Measurements from ENCODE around the gene MFNG.

The MFNG gene

DNA sequence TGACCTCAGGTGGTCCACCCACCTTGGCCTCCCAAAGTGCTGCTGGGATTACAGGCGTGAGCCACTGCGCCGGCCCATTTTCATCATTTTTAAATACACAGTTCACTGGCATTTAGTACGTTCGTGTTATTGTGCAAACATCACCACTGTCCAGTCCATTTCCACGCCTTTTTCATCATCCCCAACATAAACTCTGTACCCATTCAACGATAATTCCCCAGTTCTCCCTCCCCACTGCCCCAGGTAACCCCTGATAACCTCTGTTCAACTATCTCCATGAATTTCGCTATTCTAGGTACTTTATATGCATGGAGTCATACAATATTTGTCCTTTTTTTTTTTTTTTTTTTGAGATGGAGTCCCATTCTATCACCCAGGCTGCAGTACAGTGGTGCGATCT, 40.7 kb downstream of the MFNG start:
- DNase-seq (ENCODE audit: low spot score), result no peak

GRCh38 chr22:37443977-37444376, 42.2 kb downstream of the MFNG start:
- DNase-seq (ENCODE audit: low spot score), result no peak

GRCh38 chr22:37443086-37443485, 43.1 kb downstream of the MFNG start:
- DNase-seq (ENCODE audit: low spot score), result no peak

GRCh38 chr22:37442537-37442936, 43.6 kb downstream of the MFNG start:
- DNase-seq (ENCODE audit: low spot score), result peak; percentile 56

- no peak for DNase-seq (ENCODE audit: low spot score)
These were observed 44.0 kb downstream of the MFNG start for GRCh38 chr22:37442135-37442534.

DNA sequence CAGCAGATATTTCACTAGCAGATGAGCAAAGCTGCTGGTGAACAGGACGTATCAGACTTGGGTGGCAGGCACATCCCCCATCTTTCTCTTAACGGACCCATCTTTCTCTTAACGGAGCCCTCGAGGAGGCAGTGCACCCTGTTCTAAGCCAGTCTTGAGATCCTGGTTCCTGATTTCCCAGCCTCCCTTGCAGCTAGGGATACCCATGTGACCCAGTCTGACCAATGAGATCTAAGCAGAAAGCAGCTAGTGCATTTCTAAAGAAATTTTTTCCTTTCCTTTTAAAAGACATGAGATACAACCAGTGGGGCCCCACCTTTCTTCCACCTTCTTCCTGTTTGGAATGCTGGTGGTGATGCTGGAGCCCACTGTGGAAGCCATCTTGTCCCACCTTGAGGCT, 45.3 kb downstream of the MFNG start:
- no peak for DNase-seq (ENCODE audit: low spot score)

DNA sequence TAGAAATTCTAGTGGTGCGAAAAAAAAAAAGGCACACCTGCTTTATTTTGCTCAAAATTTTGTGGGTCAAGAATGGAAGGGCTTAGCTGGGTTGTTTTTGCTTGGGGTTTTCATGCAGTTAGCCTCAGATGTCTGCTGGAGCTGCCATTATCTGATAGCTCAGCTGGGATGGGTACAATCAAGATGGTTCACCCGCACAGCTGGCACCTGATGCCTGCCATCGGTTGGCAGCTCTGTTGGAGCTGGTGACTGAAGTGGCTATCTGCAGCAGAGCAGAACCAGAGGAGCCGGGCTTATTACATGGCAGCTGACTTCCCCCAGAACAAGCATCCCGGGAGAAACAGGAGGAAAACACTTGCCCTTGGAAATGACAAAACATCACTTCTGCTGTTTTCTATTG, 46.8 kb downstream of the MFNG start:
- no peak for DNase-seq (ENCODE audit: low spot score)

DNA sequence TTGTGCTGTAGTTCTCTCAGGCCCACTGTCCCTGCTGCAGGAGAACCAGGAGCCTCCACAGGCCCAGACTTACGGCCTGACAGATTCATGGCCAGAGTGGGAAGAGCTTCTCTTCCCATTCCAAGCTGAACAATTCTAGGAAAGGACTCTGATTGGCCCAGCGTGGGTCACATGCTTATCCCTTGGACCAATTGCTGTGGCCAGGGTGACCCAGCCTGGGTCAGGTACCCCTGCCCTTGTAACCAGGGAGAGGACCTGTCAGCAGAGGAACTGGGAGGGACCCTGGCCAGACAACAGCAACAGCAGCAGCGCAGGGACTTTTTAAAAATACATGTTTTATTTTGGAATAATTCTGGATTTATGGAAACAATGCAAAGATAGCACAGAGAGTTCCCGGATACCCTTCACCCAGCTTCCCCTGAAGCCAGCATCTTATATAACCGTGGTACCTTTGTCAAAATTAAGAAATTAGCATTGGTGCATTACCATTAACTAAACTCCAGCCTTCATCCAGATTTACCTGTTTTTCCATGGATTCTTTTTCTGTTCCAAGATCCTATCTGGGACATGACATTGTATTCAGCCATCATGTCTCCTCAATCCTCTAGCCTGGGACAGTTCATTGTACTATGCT, 50.1 kb downstream of the MFNG start:
- DNase-seq (ENCODE audit: low spot score), result no peak

- no peak for DNase-seq (ENCODE audit: low spot score)
These were observed 52.4 kb downstream of the MFNG start for GRCh38 chr22:37433786-37434185.

GRCh38 chr22:37432708-37433054, 53.5 kb downstream of the MFNG start:
- DNase-seq (ENCODE audit: low spot score), result no peak

DNA sequence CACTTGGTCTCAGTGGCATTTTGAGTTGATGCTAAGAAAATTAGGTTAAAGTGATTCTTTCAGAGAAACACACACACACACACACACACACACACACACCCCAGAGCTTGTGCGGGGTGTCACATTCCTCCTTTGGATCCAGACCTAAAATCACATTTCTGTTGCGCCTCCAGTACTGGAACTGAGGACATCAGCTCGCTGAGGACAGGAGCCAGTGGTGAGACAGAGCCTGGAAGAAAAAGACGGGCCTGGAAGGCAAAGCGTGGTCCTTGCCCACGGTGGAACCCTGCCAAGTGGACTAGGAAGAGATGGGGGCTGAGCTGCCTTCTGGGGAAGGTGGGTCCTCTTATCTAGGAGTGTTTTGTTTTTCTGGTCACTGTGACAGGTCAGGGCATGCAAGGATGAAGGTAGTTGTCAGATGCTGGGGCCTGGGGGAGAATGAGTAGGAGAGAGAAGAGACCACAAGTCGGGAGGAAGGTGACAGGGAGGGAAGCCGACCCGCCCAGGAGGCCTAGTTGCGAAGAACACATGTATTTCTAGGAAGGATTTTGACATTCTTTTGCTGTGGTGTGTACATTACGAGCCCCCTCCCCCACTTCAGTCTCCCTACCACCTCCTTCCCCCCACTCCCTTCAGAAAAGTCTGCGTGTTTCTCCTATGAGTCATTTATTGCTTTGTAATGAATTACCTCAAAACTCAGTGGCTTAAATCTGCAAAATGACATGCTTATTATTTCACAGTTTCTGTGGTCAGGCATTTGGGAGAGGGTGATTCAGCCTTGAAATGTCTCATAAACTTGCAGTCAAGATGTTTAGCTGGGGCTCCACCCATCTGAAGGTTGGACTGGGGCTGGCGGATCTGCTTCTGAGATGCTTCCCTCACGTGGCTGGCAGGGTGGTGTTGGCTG, 54.1 kb downstream of the MFNG start:
- peak; percentile 67 for DNase-seq (ENCODE audit: low spot score)

DNA sequence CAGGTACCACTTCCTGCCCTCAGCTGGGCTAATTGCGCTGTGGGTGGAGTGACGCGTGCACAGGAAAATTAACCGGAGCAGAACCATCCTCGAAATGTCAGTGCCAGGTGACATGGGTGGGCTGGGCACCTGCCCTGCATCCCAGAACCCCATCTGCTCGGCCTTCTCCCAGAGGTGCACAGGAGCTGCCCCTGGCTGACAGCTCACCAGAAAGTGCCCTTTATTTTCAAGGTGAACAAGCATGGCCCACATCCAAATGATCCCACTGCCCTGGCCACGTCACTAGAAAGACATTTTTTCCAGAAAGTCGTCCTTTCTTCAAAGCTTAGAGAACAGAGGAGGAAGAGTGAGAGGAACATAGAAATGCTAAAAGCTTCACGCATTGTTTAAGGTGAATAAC, 54.8 kb downstream of the MFNG start:
- no peak for DNase-seq (ENCODE audit: low spot score)

GRCh38 chr22:37430941-37431340, 55.2 kb downstream of the MFNG start:
- DNase-seq (ENCODE audit: low spot score), result no peak

DNA sequence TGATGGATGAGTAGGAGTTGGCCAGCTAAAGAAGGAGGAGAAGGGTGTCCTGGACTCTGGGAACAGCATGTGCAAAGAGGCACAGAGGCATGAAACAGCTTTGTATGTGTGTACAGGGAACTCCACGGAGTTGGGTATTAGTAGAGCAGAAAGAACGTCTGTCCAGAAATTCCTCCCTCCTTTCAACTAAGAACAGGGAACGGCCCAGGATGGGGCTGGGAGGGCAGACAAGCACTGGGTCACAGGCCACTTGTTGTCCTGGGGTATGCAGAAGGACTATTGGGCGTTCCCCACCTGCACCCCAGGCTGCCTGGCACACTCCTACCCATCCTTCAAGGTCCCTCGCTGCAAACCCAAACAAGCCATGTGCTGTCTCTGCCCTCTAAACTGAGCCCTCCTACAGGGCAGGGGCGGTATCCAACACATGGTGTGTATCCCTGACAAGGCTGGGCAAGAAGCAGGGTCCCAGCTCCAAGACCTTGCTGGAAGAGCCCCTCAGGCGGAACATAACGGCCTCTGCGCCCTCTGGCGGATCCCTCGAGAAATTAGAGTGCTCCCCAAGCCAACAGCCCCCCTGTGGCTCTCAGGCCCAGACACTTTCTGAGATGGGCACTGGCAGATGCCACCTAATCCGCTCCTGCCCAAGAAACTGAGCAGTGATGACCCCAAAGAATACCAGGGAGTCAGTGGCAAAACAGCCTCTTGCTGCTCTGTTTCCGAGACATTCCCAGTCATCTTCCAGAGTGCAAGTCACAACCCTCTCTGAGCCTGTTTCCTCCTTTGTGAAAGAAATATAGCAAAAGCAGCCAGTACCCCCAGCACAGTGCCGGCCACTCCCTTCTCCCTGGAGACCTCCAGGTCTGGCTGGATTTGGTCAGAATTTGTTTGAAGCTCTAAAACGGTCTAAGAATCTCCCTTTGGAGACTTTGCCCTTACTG, 57.3 kb downstream of the MFNG start:
- peak; percentile 29 for DNase-seq (ENCODE audit: low spot score)

DNA sequence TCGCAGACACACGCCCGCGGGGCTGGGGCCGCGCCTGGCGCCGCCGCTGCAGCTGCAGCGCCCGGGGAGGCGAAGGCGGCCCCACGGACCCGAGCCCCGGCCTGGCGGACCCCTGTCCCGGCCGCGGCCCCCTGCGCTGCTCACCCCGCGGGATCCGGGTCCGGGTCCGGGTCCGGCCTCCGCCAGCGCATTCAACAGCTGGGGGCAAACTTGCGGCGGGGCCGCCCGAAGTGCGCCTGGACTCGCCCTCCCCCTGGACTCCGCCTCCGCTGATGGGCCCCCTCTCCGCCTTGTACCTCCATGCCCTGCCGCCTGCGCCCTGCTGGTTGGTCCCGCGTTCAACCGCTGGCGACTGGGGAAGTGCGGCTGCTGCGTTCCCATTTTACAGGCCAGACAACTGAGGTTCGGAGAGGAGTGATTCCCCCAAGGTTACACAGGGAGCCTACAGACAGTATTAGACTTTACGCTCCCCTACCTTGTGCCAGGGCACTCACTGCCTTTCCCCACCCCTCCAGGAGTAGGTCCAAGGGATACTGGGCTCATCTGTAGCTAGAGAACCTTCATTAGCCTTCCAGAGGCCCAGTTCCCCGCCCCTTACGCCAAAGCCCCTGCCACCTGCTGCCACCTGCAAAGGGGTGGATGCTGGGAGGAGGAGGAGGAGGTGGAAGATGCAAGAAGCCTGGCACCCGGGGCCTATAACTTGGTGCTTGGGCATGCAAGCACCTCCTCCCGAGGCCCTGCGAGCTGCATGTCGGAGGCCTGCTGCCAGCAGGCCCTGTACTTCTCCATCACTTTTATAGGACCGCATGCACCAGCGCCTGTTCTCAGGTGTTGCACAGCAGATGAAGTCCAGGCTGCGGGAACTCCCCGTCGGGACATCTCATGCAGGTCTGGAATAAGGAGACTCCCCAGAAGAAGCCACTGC, 58.2 kb downstream of the MFNG start:
- DNase-seq (ENCODE audit: low spot score), result no peak

DNA sequence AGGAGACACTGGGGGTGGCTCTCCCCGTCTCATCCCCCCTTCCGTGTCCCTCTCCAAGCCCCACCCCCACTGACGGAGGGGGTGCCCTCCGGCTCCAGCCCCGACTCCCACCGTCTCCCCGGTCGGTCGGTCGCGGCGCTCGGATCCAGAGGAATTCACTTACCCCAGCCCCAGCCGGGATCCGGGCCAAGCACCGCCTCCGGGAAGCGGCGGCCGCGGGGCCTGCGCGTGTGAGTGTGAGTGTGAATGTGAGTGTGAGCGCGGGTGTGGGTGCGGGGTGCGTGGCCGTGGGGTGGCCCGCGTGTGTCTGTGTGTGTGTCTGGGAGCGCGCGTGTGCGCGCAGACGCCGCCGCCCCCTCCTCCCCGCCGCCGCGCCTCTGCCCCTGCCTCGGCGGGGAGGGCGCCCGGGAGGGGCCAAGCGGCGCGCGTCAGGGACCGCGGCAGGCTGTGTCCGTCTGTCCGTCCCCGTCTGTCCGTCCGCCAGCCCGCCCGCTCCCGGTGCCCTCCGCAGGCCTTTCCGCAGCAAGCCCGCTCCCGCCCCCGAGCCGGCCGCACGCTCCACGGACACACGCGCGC, 59.0 kb downstream of the MFNG start, which contains the start of gene ELFN2:
ELFN2 (minus strand) TSS at position 345 of the 576 bp plus-strand sequence. CDS start 51,945 bp downstream, outside the sequence.
- DNase-seq (ENCODE audit: low spot score), result no peak

DNA sequence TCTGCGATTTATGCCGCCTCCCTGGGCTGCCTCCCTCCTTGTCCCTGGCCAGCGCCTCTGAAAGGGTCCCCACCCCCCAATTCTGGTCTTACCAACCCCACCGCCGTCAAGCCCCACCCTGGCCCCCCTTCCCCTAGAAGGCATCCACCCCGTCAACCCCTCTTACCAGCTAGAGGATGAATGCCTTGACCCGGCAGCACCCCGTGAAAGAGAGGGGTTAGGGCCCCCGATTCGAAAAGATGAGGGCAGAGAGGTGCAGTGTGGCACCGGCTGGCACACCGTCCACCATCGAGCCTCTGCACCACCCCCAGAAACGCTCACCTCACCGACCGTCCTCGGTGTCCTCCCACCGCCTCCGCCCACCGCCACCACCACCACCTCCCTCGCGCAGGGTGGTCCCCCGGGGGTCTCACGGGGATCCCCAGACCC, 59.5 kb downstream of the MFNG start:
- DNase-seq (ENCODE audit: low spot score), result no peak

DNA sequence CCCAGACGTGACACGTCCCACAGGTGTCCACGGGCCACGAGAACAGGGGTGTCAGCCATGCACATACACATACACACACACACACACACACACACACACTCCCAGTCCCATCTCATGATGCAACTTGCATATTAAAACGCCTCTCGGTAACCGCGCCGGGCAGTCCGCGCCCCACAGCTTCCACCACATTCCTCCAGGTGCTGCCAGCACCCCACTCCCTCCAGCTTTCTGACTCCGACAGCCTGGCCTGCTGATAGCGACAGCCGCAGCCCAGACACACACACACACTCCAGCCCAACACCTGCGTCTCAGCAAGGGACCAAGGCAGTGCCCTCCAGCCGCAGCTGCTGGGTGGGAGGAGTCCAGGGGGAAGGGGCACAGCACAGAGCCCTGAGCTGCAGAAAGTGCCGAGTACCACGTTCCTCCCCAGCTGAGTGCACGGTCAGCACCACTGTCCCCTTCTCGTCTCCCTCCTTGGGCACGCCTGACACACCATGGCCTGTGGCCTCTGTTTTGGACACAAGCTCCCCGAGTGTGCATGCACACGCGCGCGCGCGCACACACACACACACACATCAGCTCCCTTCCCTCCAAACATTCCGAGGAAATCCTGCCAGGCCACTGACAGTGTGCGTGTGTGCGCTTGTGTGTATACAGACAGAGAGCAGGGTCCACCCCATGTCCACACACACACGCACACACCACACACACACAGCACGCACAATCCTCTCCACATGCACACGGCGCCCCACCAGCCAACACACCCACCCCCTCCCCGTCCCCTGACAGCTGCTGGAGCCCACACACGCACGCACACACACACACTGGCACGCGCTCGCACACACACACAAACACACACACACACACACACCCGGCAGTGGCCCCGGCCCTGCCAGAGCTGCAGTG, 60.1 kb downstream of the MFNG start:
- DNase-seq (ENCODE audit: low spot score), result no peak

GRCh38 chr22:37425369-37425768, 60.8 kb downstream of the MFNG start:
- no peak for DNase-seq (ENCODE audit: low spot score)

GRCh38 chr22:37423283-37423682, 62.9 kb downstream of the MFNG start:
- DNase-seq (ENCODE audit: low spot score), result no peak
